HG03095 (cell line): ENCODE results near the gene EIPR1.
"Not testable (repeated sequence)": the region's sequence is repeated elsewhere in the genome, so short reads cannot be mapped to it uniquely, and the experiment has no call there.

ENCODE experiments used
- ATAC-seq: cut with Tn5 transposase; IDR thresholded peaks from one replicate; pipeline ENCODE4 v1.9.1; 2021; ENCODE audit warnings: moderate library complexity; ENCODE audit not compliant: unreplicated experiment

Gene EIPR1

DNA sequence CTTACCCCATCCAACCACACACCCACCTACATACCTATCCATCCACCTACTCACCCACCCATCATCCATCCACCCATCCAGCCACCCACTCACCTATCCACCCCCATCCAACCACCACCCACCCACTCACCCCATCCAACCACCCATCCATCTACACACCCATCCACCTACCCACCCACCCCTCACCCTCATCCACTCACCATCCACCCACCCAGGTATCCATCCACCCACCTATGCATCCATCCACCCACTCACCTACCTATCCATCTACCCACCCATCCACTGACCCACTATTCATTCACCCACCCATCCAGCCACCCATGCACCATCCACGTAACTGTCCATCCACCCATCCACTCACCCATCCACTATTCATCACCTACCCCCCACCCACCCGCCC, 194.8 kb downstream of the EIPR1 start:
- ATAC-seq: no peak

DNA sequence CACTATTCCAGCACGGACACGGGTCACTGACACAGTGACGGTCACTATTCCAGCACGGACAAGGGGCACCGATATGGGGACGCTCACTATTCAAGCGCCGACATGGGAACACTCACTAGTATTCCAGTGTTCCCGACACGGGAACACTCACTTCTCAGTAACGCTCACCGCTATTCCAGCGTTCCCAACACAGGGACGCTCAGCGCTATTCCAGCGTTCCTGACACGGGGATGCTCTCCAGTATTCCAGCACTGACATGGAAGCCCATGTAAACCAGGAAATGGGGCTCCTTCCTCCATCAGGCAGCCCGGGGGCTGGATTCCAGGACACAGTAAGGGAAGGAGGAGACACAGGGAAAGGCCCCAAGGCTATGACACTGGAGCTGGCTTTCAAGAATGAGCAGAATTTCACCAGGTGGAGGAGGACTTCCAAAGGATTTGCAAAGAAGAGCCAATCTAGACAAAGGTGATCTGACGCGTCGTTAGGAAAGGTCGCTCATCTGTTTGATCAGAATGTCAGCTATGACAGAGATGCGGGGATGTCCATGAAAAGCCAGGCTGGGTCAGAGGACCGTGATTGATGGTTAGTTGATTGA, 196.1 kb downstream of the EIPR1 start:
- no peak for ATAC-seq

DNA sequence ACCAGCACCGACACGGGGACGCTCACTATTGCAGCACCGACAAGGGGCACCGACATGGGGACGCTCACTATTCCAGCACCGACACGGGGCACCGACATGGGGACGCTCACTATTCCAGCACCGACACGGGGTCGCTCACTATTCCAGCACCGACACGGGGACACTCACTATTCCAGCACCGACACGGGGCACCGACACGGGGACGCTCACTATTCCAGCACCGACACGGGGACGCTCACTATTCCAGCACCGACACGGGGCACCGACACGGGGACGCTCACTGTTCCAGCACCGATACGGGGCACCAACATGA, 196.8 kb downstream of the EIPR1 start:
- ATAC-seq: not testable (repeated sequence)

DNA sequence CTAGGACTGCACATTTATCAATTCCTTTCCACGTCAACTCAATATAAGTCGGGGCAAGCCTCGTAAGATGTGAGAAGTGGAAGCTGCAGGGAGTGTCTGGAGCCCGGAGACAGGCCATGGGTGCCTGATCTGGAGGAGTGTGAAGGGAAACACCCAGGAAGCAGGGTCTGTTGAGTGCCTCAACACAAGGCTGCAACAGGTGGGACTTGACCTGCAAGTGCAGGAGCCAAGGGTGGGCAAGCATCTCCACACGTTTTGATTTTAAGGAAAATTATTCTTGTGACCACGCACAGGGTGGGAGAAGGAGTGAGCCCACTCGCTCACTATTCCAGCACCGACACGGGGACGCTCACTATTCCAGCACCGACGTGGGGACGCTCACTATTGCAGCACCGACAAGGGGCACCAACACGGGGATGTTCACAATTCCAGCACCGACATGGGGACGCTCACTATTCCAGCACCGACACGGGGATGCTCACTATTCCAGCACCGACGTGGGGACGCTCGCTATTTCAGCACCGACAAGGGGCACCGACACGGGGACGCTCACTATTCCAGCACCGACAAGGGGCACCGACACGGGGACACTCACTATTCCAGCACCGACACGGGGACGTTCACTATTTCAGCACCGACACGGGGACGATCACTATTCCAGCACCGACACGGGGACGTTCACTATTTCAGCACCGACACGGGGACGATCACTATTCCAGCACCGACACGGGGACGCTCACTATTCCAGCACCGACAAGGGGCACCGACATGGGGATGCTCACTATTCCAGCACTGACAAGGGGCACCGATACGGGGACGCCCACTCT, 197.3 kb downstream of the EIPR1 start:
- ATAC-seq: no peak

DNA sequence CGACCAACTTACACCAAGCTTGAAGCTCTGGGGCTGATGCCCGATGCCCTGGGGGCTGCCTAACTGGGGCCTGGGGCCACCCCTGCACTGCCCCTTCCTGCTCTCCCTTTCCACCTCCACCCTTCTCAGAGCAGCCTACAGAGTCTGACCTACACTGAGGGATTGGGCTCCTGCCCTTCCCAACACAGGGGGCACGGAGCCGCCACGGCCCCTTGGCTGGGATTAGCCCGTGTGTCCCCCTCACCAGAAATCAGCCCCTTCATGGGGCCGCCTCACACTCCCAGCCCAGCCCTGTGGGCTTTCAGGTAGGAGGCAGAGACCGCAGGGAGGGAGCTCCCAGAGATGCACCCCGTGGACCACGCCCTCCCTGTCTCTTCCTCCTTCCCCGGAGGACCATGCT, 198.0 kb downstream of the EIPR1 start:
- ATAC-seq: no peak

DNA sequence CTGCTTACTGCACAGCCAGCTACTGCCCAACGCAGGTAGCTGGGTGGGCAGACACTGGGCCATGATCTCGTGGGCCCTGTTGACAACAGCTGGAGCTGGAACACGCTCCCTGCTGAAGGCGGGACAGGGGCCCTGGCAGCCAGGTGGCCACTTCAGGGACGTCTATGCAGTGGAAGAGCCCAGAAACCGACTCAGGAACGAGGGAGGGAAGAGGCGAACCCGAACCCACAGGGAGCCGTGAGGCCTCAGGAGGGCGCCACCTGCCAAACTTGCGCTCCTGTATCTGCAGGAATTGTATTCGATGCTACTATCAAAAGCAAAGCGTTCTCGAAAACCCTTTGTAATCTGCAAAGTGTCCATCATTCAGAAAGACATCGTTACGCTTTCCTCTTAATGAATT, 198.4 kb downstream of the EIPR1 start:
- no peak for ATAC-seq

DNA sequence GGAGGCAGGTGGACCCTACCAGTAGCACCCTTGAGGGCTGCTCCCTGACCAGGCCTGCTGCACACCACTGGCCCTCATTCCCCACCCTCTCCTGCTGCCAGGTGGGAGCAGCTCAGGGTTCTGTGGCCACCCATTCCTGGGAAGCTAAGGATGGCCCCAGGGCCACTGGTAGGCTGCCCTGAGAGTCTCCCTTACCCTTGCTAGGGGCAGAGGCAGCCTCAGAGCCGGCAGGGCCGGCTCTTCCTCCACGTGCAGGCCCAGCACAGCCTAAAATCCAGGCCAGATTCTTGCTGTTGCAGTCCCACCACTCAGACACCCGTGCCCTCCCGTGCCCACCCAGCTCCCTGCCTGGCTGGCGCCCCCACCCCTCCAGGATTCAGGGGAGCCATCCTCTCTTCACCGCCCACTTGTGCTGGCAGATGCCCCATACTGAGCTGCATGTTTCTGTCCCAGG, 199.0 kb downstream of the EIPR1 start:
- ATAC-seq: no peak

DNA sequence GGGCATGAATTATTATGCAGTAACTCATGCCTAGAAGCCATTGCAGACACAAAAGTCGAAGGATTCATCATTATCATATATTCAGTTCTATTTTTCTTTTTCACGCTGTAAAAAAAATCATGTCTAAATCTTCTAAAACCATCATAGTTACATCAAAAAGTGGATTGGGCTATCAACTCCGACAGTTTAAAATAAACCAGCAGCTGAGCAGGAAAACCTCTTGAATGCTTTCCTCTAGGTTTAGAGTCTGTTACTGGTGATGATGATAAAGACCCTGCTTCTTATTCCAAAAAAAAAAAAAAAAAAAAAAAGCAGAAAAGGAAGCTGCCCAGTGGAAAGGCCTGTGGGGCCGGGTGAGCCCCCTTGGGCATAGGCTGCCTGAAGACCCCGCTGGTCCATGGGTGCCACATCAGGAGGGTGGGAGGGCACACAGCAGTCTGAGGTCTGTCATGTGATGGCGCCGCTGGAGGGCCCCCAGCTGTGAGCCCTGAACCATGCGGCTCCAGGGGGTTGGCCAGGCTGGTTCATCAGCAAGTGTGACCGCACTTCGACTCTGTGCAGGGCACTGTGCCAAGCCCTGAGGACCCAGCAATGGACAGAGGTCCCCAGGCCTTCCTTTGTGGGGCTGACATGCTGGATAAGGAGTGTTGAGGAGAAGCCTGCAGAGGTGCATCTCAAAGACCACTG, 199.6 kb downstream of the EIPR1 start:
- no peak for ATAC-seq

DNA sequence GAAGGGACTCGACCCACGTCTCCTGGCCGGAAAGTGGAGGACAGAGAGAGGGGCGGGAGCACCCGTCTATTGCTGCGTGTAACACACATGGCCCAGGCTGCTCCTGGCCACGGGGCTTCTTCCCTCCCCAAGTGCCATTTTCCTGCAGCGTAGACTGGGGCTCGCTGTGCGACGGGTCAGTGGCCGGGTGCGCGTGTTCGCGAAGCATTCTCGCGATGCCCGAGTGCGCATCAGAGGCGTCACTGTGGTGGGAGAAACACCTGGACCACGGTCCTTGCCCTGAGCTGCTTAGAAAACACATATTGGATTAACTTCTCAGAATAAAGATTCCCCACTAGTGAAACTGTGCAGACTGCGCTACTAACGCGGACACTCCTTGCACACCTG, 200.8 kb downstream of the EIPR1 start:
- ATAC-seq: no peak

DNA sequence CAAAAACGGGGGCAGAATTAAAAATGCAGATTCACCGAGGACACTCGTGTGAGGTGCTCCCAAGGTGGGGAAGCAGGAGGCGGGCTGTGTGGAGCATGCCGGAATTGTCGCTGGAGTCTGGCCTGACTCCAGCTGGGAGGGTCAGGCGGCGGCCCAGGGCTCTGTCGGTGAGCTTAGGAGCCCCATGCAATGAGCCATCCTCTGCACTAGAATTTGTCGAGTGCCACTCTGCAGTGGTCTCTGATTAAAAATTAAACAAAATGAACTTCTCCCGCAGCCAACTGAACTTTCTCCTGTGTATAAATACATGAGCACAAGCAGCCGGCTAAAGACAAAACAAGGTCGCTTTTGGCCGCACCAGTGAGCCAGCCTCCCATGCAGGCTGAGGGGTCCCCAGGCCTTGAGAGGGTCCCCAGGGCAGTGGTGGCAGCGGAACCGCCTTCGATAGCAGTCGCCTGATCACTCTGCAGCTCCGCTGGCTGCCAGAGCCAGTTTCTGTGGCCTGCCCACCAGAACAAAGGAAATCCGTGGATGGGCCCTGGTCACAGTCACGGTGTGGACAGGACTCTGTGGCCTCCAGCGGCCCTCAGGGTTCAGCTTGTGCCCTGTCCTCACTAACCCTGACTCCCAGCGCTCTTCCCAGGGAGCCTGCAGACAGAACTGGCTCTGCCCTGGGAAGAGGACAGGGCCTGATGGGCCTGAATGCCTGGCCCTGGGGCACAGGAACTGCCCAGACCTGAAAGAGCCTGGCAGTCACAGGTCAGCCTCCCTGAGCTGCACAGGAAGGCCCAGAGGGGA, 201.3 kb downstream of the EIPR1 start:
- ATAC-seq: no peak

DNA sequence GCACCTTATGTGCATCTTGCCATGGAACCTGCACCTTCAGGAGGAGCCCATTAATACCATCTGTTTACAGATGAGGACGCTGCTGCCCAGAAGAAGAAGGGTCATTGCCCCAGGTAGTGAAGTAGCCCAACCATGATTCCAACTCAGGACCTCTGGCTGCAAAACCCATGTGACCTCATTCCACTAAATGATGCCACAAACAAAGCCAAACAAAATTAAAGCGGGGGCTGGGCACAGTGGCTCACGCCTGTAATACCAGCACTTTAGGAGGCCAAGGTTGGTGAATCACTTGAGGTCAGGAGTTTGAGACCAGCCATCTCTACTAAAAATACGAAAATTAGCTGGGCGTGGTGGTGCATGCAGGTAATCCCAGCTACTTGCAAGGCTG, 202.1 kb downstream of the EIPR1 start:
- ATAC-seq: no peak

DNA sequence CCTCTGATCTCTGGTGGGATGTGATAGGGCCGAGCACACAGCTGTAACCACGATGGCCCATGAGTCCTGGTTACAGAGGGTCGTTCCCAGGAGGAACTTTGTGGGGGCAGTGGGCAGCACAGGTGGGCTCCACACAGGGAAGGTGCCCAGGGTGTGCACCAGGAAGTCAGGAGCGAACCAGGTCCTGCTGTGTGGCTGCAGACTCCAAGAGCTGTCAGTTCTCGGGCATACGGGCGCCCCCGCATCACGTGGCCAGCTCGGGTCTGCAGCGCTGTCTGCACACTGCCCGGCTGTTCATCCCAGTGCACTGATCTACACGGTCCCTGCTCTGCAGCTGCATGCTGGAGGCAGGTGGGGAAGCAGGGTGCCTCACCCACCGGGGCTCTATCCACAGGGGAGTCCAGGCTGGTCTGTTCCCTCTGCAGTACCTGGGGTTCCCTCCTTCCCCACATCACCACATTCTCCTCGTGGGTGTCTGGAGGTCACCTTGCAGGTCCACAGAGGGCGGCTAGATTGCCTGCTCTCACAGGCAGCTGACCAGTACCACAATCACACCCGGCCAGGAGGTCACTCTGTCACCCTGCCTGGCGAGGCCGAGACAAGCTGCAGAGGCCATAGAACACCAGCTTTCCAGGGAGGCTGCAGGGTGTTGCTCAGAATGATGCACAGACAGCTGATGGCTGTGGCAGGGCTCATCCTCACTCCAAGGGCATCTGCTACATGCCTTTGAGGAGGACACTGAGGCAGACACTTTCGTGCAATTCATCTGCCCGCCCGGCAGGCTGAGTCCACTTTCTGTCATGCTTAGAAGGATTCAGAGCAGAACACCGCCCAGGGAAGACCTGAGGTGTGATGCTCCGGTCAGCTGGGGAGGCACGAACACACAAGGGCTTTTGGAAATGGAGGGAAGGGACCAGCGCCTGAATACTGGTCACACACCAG, 202.7 kb downstream of the EIPR1 start:
- no peak for ATAC-seq

DNA sequence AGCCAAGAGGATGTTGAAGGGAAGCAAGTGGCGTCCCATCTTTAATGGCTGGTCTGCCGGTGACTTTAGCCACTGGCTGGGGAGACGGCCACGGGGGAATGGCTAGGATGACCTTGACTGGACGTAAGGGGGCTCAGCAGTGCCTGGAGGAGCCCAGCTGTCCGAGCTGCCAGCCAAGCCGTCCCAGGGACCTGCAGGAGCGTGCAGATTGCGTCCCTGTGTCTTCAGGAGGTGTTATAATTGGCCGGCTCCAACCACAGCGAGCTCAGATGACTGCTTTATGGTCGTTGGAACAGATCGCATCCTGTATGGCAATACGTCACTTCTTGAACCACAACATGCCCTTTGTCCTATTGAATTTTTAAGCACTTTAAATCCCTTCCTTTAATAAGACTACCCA, 204.6 kb downstream of the EIPR1 start:
- no peak for ATAC-seq

DNA sequence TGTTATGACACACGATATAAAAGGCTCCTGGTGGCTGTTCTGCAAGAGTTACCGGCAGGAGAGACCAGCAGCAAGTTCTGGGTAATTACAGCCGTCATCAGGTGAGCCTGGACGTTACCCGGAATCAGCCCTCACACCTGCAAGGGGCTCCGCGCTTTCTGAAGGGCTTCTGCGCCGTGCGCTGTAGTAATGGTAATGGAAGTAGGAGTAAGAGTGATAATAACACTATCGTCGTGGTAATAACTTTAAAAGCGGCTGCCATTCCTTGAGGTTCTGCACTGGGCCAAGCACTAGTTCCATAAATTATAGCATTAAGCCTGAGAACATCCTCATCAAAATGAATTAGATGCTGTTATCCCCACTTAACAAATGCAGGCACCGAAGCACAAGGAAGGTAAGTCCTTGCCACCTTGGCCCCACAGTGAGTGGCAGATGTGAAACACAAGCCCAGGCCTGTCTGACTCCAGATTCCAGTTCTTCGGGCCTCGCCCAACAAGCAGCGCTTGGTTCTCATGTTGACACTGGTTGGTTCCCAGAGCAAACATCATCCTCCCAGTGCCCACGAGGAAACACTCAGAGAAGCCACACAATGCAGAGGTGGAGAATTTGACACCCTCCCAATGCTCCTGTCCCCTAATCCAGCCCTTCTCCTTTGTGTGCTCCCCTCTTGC, 205.2 kb downstream of the EIPR1 start:
- ATAC-seq: no peak

DNA sequence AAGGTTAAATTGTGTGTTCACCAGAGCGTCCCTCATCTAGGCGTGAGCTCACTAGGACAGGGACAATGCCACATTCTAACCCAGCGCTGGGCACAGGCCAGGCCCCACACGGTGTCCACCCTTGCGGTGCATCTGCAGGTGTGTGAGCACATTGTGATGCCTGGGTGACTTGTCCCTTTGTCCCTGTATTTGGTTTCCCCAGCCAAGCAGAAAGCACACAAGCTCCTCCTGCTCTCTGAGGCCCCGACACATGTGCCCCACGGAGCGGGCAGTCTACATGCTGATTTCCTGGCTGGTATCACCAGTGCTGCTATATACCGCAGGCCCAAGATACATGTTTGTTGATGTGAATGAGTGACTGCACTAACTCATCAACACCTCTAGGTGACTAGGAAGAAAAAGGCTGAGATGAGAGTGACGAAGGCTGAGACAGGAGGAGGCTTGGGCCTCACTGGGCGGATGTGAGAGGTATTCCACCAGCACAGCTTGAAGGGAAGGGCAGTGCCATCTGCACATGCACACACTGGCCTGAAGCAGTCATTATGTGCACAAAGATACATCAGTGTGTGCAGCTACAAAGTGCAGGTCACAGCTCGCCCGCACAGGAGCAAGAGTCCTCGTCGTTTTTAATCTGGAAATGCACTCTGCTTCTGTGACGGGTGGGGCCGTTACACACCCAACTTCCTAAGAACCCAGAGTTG, 205.9 kb downstream of the EIPR1 start:
- no peak for ATAC-seq

DNA sequence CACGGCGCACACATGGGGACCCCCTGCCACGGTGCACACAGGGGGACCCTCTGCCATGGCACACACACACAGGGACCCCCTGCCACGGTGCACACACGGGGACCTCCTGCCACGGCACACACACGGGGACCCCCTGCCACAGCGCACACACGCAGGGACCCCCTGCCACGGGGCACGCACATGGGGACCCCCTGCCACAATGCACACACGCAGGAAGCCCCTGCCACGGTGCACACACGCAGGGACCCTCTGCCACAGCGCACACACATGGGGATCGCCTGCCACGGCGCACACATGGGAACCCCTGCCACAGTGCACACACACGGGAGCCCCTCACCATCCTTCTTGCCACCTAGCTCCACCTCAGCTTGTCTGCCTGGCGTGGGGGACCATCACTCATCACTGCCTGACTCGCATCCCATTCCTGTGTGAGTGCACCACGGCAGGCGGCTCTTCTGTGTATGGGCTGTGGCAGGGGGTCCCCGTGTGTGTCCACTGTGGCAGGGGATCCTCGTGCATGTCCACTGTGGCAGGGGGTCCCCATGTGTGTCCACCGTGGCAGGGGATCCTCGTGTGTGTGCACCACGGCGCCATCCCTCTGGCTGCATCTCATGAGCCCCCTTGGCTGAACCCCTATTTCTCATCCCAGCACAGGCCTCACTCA, 206.7 kb downstream of the EIPR1 start:
- no peak for ATAC-seq

DNA sequence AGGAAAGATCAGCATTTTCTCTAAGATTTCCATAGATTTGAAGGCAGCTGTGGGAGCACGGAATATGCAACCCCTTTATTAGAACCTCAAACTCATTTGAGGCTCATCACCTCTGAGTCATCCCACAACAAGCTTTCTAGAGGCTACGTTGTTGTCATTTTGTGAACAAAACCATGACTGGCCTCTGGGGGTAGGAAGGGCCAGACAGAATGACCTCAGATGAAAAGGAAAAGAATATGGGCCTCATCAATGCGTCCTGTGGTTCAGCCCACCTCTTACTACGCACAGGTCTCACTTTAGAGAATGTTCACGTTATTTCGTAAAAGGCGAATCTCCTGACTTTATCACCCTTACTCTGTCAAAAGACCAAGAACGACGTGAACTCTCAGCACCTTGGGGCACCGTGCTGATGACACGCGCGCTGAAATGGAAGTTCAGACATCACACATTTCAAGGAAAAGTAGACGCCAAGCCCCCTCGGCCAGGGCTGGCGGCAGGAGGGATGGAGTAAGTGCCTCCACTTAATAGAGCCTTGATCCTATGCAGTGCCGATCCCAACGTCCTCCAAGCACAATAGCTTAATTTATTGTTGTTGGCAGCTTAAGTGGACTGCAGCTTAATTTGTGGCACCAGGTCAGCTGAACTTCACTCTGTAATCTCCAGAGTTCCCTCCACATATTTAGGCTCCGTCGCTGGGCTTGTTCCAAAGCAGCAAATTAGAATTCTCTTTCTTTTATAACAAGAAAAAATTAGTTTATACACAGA, 208.3 kb downstream of the EIPR1 start:
- ATAC-seq: no peak
